Activated CD8-positive, alpha-beta T cell treated with anti-CD3 and anti-CD28 coated beads, Interleukin-2, amount 10 ng/mL, durations not matched to agents 7 days and 5 days (primary cell): ENCODE measurements around the gene PPM1H. TPM values are rescaled to one million over a fixed set of nuclear protein-coding genes. Genes with fewer than 3 reads are reported as not detected.

Experiments used
- ATAC-seq: fragments of 150-1000 bp; cut with Tn5 transposase; one replicate; pipeline ENCODE4 v1.10.0; 2021; ENCODE audit warnings: moderate library complexity
- CTCF ChIA-PET: fragments of 350-600 bp; sonication (Branson Sonifier 250); formaldehyde crosslinking; loops from one replicate; lab custom pipeline; 2021; ENCODE audit warnings: antibody characterized with exemption; lab: Charles Lee
- POLR2A ChIA-PET: fragments of 350-600 bp; sonication (Branson Sonifier 250); formaldehyde crosslinking; loops from one replicate; lab custom pipeline; 2021; ENCODE audit warnings: antibody characterized with exemption; lab: Charles Lee
- DNase-seq: peaks from one replicate; pipeline ENCODE4 v3.0.0-alpha.2; 2020
- H3K27ac Mint-ChIP-seq: one replicate; pipeline ENCODE4 v1.8.0; 2021; ENCODE audit warnings: mild to moderate bottlenecking, mixed read lengths
- H3K27me3 Mint-ChIP-seq: one replicate; pipeline ENCODE4 v1.8.0; 2021; ENCODE audit warnings: low read depth, mixed read lengths
- H3K36me3 Mint-ChIP-seq: one replicate; pipeline ENCODE4 v1.8.0; 2021; ENCODE audit warnings: low read depth, mixed read lengths
- H3K4me1 Mint-ChIP-seq: one replicate; pipeline ENCODE4 v1.8.0; 2021; ENCODE audit warnings: low read depth, mixed read lengths
- H3K4me3 Mint-ChIP-seq: one replicate; pipeline ENCODE4 v1.8.0; 2021; ENCODE audit warnings: mild to moderate bottlenecking, mixed read lengths
- H3K9me3 Mint-ChIP-seq: one replicate; pipeline ENCODE4 v1.8.0; 2022; ENCODE audit warnings: mixed read lengths; ENCODE audit not compliant: insufficient read depth
- total RNA-seq, 2 experiments: library from RNA; stranded (reverse); gene quantifications; one replicate each; pipeline ENCODE4 v1.2.3, GENCODE V29; 2021

The PPM1H gene
- total RNA-seq, 2 experiments from 2014 or later: not detected

- POLR2A ChIA-PET: no interaction called here
- CTCF ChIA-PET: interaction anchor here (0.9 to 4.5 kb wide), 3 partner anchors 10 to 346 kb away, joined by 3 to 17 read pairs (median 8); no protein-coding TSS in a partner anchor
- Mint-ChIP-seq H3K27me3 (no peaks in the 10 kb centered on the region), H3K4me1 (peaks cover 12% of the 10 kb centered on the region), H3K27ac (no peak overlapping the region), H3K4me3 (no peak overlapping the region), H3K9me3 (no peaks in the 10 kb centered on the region), H3K36me3 (no peaks in the 10 kb centered on the region)
- DNase-seq: no peak
- ATAC-seq: no peak
These were observed 151.1 kb downstream of the PPM1H start for GRCh38 chr12:62783881-62784280.

- H3K27me3 Mint-ChIP-seq: no peaks in the 10 kb centered on the region
- no peak overlapping the region for H3K27ac Mint-ChIP-seq
- DNase-seq (no peak), ATAC-seq (no peak)
- H3K4me1 Mint-ChIP-seq: peaks cover 8% of the 10 kb centered on the region
- ChIA-PET POLR2A (no interaction called here), CTCF (interaction anchor here (0.9 to 4.5 kb wide), 3 partner anchors 13 to 32 kb away, joined by 3 to 17 read pairs (median 3); no protein-coding TSS in a partner anchor)
- no peaks in the 10 kb centered on the region for H3K9me3 Mint-ChIP-seq
- no peak overlapping the region for H3K4me3 Mint-ChIP-seq
- no peaks in the 10 kb centered on the region for H3K36me3 Mint-ChIP-seq
These were observed 153.6 kb downstream of the PPM1H start for GRCh38 chr12:62781136-62781880.

- Mint-ChIP-seq H3K27ac (no peak overlapping the region), H3K27me3 (no peaks in the 10 kb centered on the region), H3K4me3 (no peak overlapping the region), H3K9me3 (no peaks in the 10 kb centered on the region), H3K36me3 (no peaks in the 10 kb centered on the region), H3K4me1 (no peaks in the 10 kb centered on the region)
- POLR2A ChIA-PET: no interaction called here
- CTCF ChIA-PET: interaction anchor here (1.3 to 4.5 kb wide), 2 partner anchors 15 to 198 kb away, joined by 3 to 17 read pairs; no protein-coding TSS in a partner anchor
- no peak for DNase-seq
- ATAC-seq: no peak
These were observed 155.5 kb downstream of the PPM1H start for GRCh38 chr12:62779488-62779887.

- ATAC-seq (no peak), DNase-seq (no peak)
- H3K27me3 Mint-ChIP-seq: no peaks in the 10 kb centered on the region
- no peaks in the 10 kb centered on the region for H3K36me3 Mint-ChIP-seq
- no peak overlapping the region for H3K27ac Mint-ChIP-seq
- ChIA-PET POLR2A (no interaction called here), CTCF (interaction anchor here (1.3 kb wide), 1 partner anchor 197 kb away, joined by 3 read pairs; no protein-coding TSS in a partner anchor)
- no peak overlapping the region for H3K4me3 Mint-ChIP-seq
- H3K4me1 Mint-ChIP-seq: no peaks in the 10 kb centered on the region
- H3K9me3 Mint-ChIP-seq: no peaks in the 10 kb centered on the region
These were observed 156.8 kb downstream of the PPM1H start for GRCh38 chr12:62778187-62778586.

- CTCF ChIA-PET: no interaction called here
- ATAC-seq: no peak
- Mint-ChIP-seq H3K27me3 (no peaks in the 10 kb centered on the region), H3K4me1 (no peaks in the 10 kb centered on the region), H3K27ac (no peak overlapping the region), H3K9me3 (no peaks in the 10 kb centered on the region), H3K4me3 (no peak overlapping the region), H3K36me3 (no peaks in the 10 kb centered on the region)
- POLR2A ChIA-PET: no interaction called here
- no peak for DNase-seq
These were observed 158.0 kb downstream of the PPM1H start for GRCh38 chr12:62776997-62777396.

- POLR2A ChIA-PET: no interaction called here
- ATAC-seq (no peak), DNase-seq (no peak)
- CTCF ChIA-PET: no interaction called here
- Mint-ChIP-seq H3K27ac (no peak overlapping the region), H3K36me3 (no peaks in the 10 kb centered on the region), H3K4me1 (no peaks in the 10 kb centered on the region), H3K4me3 (no peak overlapping the region), H3K27me3 (no peaks in the 10 kb centered on the region), H3K9me3 (no peaks in the 10 kb centered on the region)
These were observed 158.4 kb downstream of the PPM1H start for GRCh38 chr12:62776575-62776974.

- DNase-seq (no peak), ATAC-seq (no peak)
- H3K27ac Mint-ChIP-seq: no peak overlapping the region
- ChIA-PET POLR2A (no interaction called here), CTCF (interaction anchor here (1.2 kb wide), 1 partner anchor 19 kb away, joined by 3 read pairs; no protein-coding TSS in a partner anchor)
- H3K9me3 Mint-ChIP-seq: no peaks in the 10 kb centered on the region
- H3K36me3 Mint-ChIP-seq: no peaks in the 10 kb centered on the region
- no peak overlapping the region for H3K4me3 Mint-ChIP-seq
- no peaks in the 10 kb centered on the region for H3K4me1 Mint-ChIP-seq
- no peaks in the 10 kb centered on the region for H3K27me3 Mint-ChIP-seq
These were observed 160.2 kb downstream of the PPM1H start for GRCh38 chr12:62774794-62775193.

GRCh38 chr12:62772416-62772955 is 162.5 kb downstream of the PPM1H start:
- no peak overlapping the region for H3K27ac Mint-ChIP-seq
- no peaks in the 10 kb centered on the region for H3K9me3 Mint-ChIP-seq
- no peak overlapping the region for H3K4me3 Mint-ChIP-seq
- H3K4me1 Mint-ChIP-seq: peaks cover 7% of the 10 kb centered on the region
- no peak for DNase-seq
- ChIA-PET CTCF (interaction anchor here (1.2 to 1.3 kb wide), 2 partner anchors 25 to 190 kb away, joined by 3 read pairs; no protein-coding TSS in a partner anchor), POLR2A (no interaction called here)
- no peak for ATAC-seq
- H3K36me3 Mint-ChIP-seq: no peaks in the 10 kb centered on the region
- peaks cover 2% of the 10 kb centered on the region for H3K27me3 Mint-ChIP-seq

- ATAC-seq: no peak
- Mint-ChIP-seq H3K4me1 (peaks cover 7% of the 10 kb centered on the region), H3K9me3 (no peaks in the 10 kb centered on the region), H3K36me3 (no peaks in the 10 kb centered on the region), H3K4me3 (no peak overlapping the region), H3K27me3 (peaks cover 2% of the 10 kb centered on the region), H3K27ac (no peak overlapping the region)
- POLR2A ChIA-PET: no interaction called here
- no peak for DNase-seq
- CTCF ChIA-PET: interaction anchor here (1.2 kb wide), 1 partner anchor 189 kb away, joined by 3 read pairs; no protein-coding TSS in a partner anchor
These were observed 163.1 kb downstream of the PPM1H start for GRCh38 chr12:62771828-62772227.

GRCh38 chr12:62770381-62770780 is 164.6 kb downstream of the PPM1H start:
- H3K36me3 Mint-ChIP-seq: no peaks in the 10 kb centered on the region
- DNase-seq: no peak
- H3K9me3 Mint-ChIP-seq: no peaks in the 10 kb centered on the region

GRCh38 chr12:62769076-62769619 is 165.8 kb downstream of the PPM1H start:
- CTCF ChIA-PET: interaction anchor here (1.3 to 2.1 kb wide), 2 partner anchors 25 to 28 kb away, joined by 3 to 8 read pairs; no protein-coding TSS in a partner anchor
- POLR2A ChIA-PET: no interaction called here
- Mint-ChIP-seq H3K36me3 (no peaks in the 10 kb centered on the region), H3K4me3 (no peak overlapping the region), H3K27ac (no peak overlapping the region), H3K27me3 (peaks cover 14% of the 10 kb centered on the region), H3K4me1 (peaks cover 7% of the 10 kb centered on the region), H3K9me3 (no peaks in the 10 kb centered on the region)
- ATAC-seq: no peak
- no peak for DNase-seq

More at GRCh38 chr12:62770381-62770780, 164.6 kb downstream of the PPM1H start:
- H3K27ac Mint-ChIP-seq: no peak overlapping the region
- peaks cover 7% of the 10 kb centered on the region for H3K4me1 Mint-ChIP-seq
- POLR2A ChIA-PET: no interaction called here
- ATAC-seq: no peak
- peaks cover 6% of the 10 kb centered on the region for H3K27me3 Mint-ChIP-seq
- no peak overlapping the region for H3K4me3 Mint-ChIP-seq
- CTCF ChIA-PET: interaction anchor here (1.3 to 2.1 kb wide), 2 partner anchors 24 to 29 kb away, joined by 3 to 8 read pairs; no protein-coding TSS in a partner anchor

GRCh38 chr12:62767946-62768345 is 167.0 kb downstream of the PPM1H start:
- DNase-seq: no peak
- ChIA-PET CTCF (interaction anchor here (1.0 kb wide), 1 partner anchor 26 kb away, joined by 3 read pairs; no protein-coding TSS in a partner anchor), POLR2A (no interaction called here)
- Mint-ChIP-seq H3K9me3 (no peaks in the 10 kb centered on the region), H3K4me3 (no peak overlapping the region), H3K36me3 (no peaks in the 10 kb centered on the region), H3K4me1 (peaks cover 7% of the 10 kb centered on the region), H3K27me3 (peaks cover 18% of the 10 kb centered on the region), H3K27ac (no peak overlapping the region)
- ATAC-seq: no peak
